ENCODE data around the gene TMED5. TPM values are rescaled to one million over a fixed set of nuclear protein-coding genes. Genes with fewer than 3 reads are reported as not detected.

Gene TMED5
- polyA plus RNA-seq, 3 donors, result 30.0 to 75.8 (median 62.8) TPM

- Histone ChIP-seq H3K4me2 (replicated peaks; ENCODE audit: extremely low read depth, low read length, poor library complexity, severe bottlenecking) (peak within 1 kb of the TSS; percentile 78), H2AFZ (ENCODE audit: insufficient read depth, low read depth, low read length, poor library complexity, severe bottlenecking) (peak within 1 kb of the TSS; percentile 76), H3K27me3 (ENCODE audit: control insufficient read depth in 2 of 2, insufficient read depth in 2 of 2, low read length in 2 of 2) (no peaks in the 10 kb centered on the region), H3K4me1 (ENCODE audit: control insufficient read depth in 1 of 2, insufficient read depth in 2 of 2, low read length in 2 of 2) (peaks cover 33 to 45% of the 10 kb centered on the region in 2 donors), H3K4me3 (replicated peaks in 1 of 3; ENCODE audit: low read depth in 2 of 3, low read length in 3 of 3) (peak within 1 kb of the TSS; percentile 70 to 98 (median 87)), H3K79me2 (ENCODE audit: insufficient read depth, low read length) (peaks cover 79% of the 10 kb centered on the region), H3K27ac (ENCODE audit: low read depth in 1 of 2, low read length in 2 of 2) (peak within 1 kb of the TSS; percentile 98 to 99), H3K9me3 (replicated peaks in 1 of 2; ENCODE audit: control insufficient read depth in 1 of 2, insufficient read depth in 1 of 2, low read length in 2 of 2) (no peaks in the 10 kb centered on the region), H3K9ac (ENCODE audit: insufficient read depth, low read length, poor library complexity, severe bottlenecking) (peak within 1 kb of the TSS; percentile 99), H3K36me3 (replicated peaks in 1 of 2; ENCODE audit: control insufficient read depth in 1 of 2, insufficient read depth in 2 of 2, low read length in 2 of 2) (peaks cover 2 to 8% of the 10 kb centered on the region in 2 donors), H4K20me1 (ENCODE audit: insufficient read depth, low read length) (peaks cover 34% of the 10 kb centered on the region)
- intact Hi-C loops (cut with micrococcal nuclease), result loop anchor here in 1 of 2 donors (5.0 kb wide), 1 partner anchor 166 kb away; the partner anchor contains the start of gene DR1
- Mint-ChIP-seq H3K4me1 (peaks cover 43% of the 10 kb centered on the region), H3K9me3 (peaks cover 0 to 6% (median 0%) of the 10 kb centered on the region in 7 donors), H3K36me3 (peaks cover 5 to 15% of the 10 kb centered on the region in 2 donors), H3K4me3 (peak within 1 kb of the TSS; percentile 98 to 99), H3K27me3 (ENCODE audit: low read depth in 3 of 3) (no peaks in the 10 kb centered on the region), H3K27ac (peak within 1 kb of the TSS; percentile 99 to 100 (median 100))
- under 1% methylated on average over 27 of the region's 43 CpGs for WGBS (ENCODE audit: insufficient coverage)
- no peak for TF ChIP-seq CTCF (IDR thresholded peaks at IDR 0.05)
- peak; percentile 57 to 79 (median 57) for DNase-seq
These were observed 755 bp upstream of the TMED5 start, which contains the start of gene CCDC18 for GRCh38 chr1:93180723-93181613. CCDC18 (plus strand) TSS chr1:93180724; CDS start chr1:93183362, 2,638 bp downstream.

- Histone ChIP-seq H4K20me1 (ENCODE audit: insufficient read depth, low read length) (peaks cover 58% of the 10 kb centered on the region), H3K27me3 (ENCODE audit: control insufficient read depth in 2 of 2, insufficient read depth in 2 of 2, low read length in 2 of 2) (no peaks in the 10 kb centered on the region), H3K9ac (ENCODE audit: insufficient read depth, low read length, poor library complexity, severe bottlenecking) (peak overlapping the region; percentile 99), H3K36me3 (replicated peaks in 1 of 2; ENCODE audit: control insufficient read depth in 1 of 2, insufficient read depth in 2 of 2, low read length in 2 of 2) (peaks cover 6 to 20% of the 10 kb centered on the region in 2 donors), H2AFZ (ENCODE audit: insufficient read depth, low read depth, low read length, poor library complexity, severe bottlenecking) (no peak overlapping the region), H3K4me3 (replicated peaks in 1 of 3; ENCODE audit: low read depth in 2 of 3, low read length in 3 of 3) (peak overlapping the region; percentile 70 to 87 (median 76)), H3K79me2 (ENCODE audit: insufficient read depth, low read length) (peaks cover 81% of the 10 kb centered on the region), H3K4me1 (ENCODE audit: control insufficient read depth in 1 of 2, insufficient read depth in 2 of 2, low read length in 2 of 2) (peaks cover 31 to 44% of the 10 kb centered on the region in 2 donors), H3K9me3 (replicated peaks in 1 of 2; ENCODE audit: control insufficient read depth in 1 of 2, insufficient read depth in 1 of 2, low read length in 2 of 2) (no peaks in the 10 kb centered on the region), H3K4me2 (replicated peaks; ENCODE audit: extremely low read depth, low read length, poor library complexity, severe bottlenecking) (peak overlapping the region; percentile 78), H3K27ac (ENCODE audit: low read depth in 1 of 2, low read length in 2 of 2) (peak overlapping the region in 1 of 2 donors; percentile 99)
- peak overlapping the region; percentile 73 to 100 (median 100) for H3K27ac Mint-ChIP-seq
- peaks cover 48% of the 10 kb centered on the region for H3K4me1 Mint-ChIP-seq
- no peak for DNase-seq
- intact Hi-C loops (cut with micrococcal nuclease), result loop anchor here in 1 of 2 donors (5.0 kb wide), 1 partner anchor 96 kb away; no protein-coding TSS in a partner anchor
- H3K36me3 Mint-ChIP-seq, result peaks cover 5 to 21% of the 10 kb centered on the region in 2 donors
- H3K9me3 Mint-ChIP-seq, result peaks cover 0 to 6% (median 0%) of the 10 kb centered on the region in 7 donors
- peak overlapping the region; percentile 98 to 99 for H3K4me3 Mint-ChIP-seq
- no peak for TF ChIP-seq CTCF (IDR thresholded peaks at IDR 0.05)
- no peaks in the 10 kb centered on the region for H3K27me3 Mint-ChIP-seq (ENCODE audit: low read depth in 3 of 3)
- WGBS (ENCODE audit: insufficient coverage), result no CpG with 5 or more reads among the region's 5 CpGs
These were observed 1.8 kb downstream of the TMED5 start for GRCh38 chr1:93178418-93178817.
